ENCODE results near the gene GNPNAT1.
"Not testable (repeated sequence)": the region's sequence is repeated elsewhere in the genome, so short reads cannot be mapped to it uniquely, and the experiment has no call there.

The GNPNAT1 gene

DNA sequence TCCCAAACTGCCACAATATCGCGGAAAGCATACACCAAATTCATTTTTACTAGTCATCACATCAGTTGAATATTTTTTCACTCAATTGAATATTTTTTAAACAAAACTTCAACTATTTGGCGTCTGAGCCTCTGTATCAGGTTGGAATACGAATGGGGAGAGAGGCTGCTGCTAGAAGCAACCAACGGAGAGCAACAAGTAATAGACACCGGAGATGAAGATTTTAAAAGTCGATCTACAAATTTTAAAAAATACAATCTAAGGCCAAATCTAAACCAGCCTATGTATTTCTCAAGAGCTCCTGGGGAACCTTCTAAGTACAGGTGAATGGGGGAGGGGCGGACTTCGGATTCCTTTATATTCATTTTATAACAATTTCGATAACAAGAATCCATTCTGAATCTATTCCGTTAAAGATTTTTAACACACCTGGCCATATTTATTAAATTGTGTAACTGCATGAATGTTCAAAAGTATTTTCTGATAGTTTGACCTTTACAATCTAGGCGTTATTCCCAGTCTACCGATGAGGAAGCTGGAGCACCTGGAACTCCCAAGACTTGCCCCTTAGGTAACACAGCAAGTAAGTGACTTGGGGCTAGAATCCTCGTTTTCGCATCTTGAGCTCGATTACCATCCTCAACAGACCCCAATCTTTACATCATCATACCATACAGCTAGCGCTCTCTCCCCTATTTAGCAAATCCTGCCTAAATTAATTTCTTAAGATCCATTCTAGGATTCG, 1.2 kb downstream of the GNPNAT1 start:
- no peak for DNase-seq (ENCODE audit: low read depth)

DNA sequence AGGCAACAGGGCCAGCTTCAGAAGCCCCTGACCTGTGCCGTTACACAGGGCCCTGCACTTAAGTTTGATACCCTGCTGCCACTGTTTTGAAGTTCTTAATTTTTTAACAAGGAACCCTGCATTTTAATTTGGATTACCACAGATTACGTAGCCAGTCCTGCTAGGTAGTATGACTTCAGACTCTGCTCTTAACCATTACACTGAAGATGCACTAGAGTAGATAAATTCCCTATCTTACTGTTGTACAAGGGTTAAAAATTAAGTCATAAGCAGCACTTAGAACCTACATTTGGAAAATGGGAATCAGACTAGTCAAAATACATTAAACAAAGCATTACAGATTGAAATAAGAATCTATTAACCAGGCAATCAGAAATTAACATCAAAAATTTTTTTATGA, 2.3 kb downstream of the GNPNAT1 start:
- no peak for DNase-seq (ENCODE audit: low read depth)

DNA sequence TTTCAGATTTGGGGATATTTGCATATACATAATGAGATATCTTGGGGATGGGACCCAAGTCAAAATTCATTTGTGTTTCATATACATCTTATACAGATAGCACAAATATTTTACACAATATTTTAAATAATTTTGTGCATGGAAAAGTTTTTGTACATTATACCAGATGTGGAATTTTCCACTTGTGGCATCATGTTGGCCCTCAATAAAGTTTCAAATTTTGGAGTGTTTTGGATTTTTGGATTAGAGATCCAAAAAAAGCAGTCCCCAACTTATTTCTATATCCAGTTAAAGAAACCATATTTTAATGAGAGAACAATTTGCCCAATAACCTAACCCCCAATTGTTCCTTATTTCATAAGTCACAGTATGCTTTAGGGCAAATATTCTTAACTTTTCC, 4.5 kb downstream of the GNPNAT1 start:
- DNase-seq (ENCODE audit: low read depth) = no peak

DNA sequence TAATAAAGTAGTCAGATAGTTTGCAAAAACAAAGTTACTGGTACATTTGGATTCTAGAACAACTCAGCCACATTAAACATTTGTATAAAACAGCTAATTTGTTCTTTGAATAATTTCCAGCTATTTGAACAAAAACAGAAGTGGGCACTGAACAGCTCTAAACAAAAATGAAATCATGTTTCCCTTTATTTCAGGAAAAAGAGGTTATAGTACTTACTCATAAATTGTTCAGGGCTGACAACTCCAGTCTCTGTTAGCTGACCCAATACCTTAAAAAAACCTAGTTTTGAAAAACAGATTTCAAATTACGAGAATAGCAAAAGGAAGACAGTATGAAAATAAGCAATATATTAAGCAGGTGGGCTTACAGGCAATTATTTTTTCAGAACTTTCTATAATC, 8.2 kb downstream of the GNPNAT1 start:
- DNase-seq (ENCODE audit: low read depth) = no peak

DNA sequence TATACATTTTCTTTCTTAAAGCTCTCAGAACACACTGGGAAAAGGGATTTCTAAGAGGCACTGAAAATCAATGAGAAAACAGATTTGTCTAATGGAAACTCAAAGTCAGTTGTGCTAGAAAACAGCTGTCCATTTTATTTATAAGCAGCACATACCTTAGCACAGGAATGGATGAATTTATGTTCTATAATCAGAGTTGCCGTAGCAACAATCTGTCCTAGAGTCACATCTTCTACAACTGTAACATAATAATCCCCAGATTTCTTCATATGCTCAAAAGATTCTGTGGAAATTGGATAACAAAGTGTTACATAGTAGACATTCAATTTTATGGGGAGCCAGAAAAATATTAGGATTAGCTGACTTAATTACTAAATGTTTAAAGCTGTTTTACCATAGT, 9.8 kb downstream of the GNPNAT1 start:
- no peak for DNase-seq (ENCODE audit: low read depth)

DNA sequence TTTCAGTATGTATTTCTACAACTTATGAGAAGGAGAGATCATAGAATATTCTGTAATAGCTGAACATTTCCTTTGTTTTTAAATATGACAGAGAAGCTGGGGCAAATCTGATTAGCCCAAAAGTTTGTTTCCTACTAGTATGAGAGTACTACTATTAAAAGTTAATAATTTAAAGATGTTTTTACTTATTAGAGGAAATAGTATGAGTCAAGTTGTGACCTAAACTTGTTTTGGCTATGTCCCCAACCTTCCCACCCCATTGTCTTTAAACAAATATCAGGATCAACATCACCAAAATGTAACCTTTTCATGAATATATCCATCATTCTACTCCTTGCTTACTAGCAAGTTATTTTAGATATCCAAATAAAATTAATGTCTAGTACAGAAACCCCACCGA, 10.5 kb downstream of the GNPNAT1 start:
- no peak for DNase-seq (ENCODE audit: low read depth)

DNA sequence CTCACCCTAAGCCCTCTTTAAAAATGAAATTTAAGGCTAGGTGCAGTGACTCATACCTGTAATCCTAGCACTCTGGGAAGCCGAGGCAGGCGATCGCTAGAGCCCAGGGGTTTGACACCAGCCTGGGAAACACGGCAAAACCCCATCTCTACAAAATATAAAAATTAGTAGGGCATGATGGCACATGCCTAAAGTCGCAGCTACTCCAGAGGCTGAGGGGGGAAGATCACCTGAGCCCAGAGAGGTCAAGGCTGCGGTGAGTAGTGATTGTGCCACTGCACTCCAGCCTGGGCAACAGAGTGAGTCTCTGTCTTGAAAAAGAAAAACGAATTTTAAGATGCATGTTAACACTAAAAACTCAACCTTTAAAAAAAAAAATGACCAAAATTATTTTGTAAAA, 12.7 kb downstream of the GNPNAT1 start:
- DNase-seq (ENCODE audit: low read depth) = no peak

DNA sequence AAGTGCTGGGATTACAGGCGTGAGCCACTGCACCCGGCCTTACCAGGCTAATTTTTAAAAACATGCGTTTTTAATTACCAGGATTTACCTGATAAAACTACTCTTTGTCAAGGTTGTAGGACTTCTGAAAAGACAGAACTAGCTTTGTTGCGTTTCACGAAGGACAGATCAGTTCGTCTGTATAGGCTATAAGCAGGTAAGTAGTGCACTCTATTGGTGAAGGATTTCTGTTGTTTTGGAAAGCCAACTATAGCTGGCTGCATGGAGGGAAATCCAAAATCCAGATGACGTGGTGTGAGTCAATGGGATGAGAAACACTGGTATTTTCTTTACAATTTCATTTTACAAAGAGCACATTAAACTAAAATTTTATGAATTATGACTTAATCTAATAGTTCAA, 14.6 kb downstream of the GNPNAT1 start:
- DNase-seq (ENCODE audit: low read depth) = no peak

DNA sequence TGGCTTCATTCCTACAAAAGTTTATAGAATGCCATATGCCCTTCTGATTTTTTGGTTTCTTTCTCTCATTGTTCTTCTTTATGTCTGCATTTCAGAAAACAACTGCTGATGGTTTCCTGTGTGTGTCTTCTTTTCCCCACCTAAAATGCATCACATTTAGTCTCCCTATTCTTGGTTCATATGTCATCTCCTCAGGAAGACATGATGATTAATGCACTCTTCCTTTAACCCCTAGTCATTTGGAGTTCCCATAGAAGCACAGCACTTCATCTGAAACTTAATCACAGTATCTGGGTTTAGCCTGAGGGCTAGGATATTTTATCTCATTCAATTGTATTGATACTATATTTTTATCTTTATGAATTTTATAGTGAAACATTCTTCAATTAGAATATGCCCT, 21.5 kb downstream of the GNPNAT1 start:
- DNase-seq (ENCODE audit: low read depth) = no peak

DNA sequence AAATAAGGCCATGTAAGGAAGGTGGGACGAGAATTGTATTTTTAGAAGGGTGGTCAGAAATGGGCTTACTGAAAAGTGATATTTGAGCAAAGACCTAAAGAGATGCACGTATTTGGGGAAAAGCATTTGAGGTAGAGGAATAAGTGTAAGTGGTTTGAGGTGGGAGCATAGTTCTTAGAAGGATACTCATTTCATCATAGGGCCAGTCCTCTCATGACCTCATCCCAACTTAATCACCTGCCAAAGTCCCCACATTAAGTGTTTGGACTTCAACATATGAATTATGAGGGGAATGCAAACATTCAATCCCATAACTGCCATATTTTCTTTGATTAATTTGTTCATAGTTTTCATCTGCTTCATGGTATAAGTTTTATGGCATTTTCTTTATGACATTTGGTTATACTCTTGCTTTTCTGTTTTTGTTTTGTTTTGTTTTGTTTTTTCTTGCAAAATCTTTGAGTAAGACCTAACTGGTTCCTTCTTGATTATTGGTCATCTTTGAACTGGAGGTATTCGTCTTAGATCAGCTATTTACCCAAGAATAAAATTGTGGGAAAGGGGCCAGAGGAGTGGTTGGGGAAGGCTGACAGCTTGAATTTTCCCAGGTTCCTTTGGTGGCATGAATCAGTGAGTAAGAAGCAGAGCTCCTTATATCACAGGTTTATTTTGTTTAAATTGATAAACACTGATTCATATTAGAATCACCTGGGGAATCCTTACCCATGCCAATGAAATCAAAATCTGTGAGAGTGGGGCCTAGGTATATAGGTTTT, 24.2 kb downstream of the GNPNAT1 start:
- no peak for DNase-seq (ENCODE audit: low read depth)

DNA sequence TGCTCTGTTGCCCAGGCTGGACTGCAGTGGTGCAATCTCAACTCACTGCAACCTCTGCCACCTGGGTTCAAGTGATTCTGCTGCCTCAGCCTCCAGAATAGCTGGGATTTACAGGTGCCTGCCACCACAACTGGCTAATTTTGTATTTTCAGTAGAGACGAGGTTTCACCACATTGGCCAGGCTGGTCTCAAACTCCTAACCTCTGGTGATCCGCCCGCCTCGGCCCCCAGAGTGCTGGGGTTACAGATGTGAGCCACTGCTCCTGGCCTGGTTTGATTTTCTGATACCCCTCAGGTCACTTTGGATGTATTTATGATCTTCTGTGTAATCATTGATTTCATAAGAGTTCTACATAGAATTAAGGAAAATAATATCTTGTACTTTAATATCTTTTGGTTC, 28.5 kb downstream of the GNPNAT1 start:
- not testable (repeated sequence) for DNase-seq (ENCODE audit: low read depth)

DNA sequence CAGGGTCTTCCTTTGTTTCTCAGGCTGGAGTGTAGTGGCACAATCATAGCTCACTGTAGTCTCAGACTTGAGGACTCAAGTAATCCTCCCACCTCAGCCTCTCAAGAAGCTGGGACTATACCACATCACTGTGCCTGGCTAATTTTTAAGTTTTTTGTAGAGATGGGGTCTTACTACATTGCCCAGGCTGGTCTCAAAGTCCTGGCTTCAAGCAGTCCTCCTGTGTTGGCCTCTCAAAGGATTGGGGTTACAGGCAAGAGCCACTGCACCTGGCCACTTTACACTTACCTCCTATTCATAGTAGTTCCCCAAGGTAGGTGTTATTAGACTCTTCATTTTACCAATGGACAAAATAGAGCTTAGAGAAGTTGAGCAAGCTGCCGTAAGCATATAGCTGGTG, 32.3 kb downstream of the GNPNAT1 start:
- DNase-seq (ENCODE audit: low read depth) = no peak

DNA sequence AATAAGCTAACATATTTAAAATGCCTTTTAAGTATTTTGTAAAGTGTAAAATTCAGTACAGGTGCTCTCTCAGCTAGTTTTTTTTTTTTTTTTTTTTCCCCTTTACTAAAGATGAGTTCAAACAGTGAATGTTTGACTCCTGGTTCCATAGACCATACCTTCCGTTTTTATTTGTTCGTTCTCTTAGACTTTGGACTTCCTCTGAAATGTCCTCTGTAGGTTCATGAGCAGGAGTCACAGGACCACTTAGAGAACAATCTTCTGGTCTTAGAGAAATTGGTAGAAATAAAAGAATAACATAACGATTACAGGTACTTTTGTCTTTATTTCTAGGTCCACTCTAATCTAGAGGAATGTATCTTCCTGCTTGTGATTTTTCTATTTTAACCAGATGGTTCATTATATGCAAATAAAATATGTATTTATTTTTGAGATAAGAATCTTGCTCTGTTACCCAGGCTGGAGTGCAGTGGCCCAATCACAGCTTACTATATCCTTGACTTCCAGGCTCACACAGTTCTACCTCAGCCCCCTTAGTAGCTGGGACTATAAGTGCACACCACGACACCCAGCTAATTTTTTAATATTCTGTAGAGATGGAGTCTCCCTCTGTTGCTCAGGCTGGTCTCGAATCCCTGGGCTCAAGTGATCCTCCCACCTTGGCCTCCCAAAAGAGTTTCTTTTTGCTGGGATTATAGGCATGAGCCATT, 35.6 kb downstream of the GNPNAT1 start:
- no peak for DNase-seq (ENCODE audit: low read depth)

DNA sequence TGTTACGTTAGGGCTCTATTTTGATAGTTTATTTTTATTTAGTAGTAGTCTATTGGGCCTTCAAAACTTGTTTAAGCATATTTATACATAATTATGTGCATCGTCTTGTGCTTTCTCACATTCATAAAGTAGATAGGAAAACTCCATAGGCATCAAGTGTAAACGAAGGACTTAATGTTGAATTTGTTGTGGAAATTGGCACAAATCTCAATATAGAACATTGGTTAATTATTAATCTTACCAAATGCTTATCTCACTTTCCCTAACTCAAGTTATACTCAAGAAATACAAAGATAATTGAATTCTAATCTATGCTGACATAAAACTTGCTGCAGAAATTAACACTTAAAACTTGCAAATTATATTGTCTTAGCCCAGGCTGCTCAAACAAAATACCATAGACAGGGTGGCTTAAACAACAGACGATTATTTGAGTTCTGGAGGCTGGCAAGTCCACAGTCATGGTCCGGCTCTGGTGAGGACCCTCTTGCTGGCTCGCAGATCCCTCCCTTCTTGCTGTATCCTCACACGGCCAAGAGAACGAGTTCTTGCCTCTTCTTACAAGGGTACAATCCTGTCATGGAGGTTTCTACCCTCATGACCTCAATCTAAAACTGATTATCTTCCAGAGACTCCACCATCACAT, 42.6 kb downstream of the GNPNAT1 start:
- DNase-seq (ENCODE audit: low read depth) = no peak

DNA sequence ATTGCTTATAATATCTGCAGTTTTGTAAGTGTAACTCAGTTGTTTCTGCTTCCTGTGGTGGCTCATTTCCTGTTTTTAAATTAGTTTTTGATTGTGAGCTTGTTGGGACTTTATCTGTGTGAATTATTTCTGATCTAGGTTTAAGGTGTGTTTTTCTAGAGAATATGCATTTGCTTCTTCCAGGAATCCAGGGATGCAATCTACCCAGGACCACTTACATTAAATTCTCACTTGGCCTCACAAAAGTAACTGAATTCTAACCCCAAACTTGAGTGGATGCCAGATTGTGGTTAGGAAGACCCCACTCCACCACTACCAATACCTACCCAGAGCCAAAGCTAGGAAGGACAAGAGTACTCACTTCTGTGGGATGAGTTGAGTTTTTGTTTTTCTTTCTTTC, 49.5 kb downstream of the GNPNAT1 start:
- no peak for DNase-seq (ENCODE audit: low read depth)

DNA sequence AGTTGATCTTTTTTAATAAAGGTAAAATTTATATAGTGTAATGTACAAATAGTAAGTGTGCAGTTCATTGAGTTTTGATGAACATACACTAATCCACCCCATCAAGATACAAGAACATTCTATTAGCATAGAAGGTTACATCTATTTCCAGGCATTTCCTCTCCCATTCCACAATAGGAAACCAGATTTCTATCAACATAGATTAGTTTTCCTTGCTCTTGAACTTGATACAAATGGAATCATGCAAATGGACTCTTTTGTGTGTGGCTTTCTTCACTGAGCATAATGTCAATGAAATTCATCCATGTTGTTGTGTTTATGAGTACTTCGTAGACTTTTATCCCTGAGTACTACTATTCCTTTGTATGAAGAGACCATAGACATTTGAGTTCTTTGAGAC, 50.7 kb downstream of the GNPNAT1 start:
- DNase-seq (ENCODE audit: low read depth) = no peak

DNA sequence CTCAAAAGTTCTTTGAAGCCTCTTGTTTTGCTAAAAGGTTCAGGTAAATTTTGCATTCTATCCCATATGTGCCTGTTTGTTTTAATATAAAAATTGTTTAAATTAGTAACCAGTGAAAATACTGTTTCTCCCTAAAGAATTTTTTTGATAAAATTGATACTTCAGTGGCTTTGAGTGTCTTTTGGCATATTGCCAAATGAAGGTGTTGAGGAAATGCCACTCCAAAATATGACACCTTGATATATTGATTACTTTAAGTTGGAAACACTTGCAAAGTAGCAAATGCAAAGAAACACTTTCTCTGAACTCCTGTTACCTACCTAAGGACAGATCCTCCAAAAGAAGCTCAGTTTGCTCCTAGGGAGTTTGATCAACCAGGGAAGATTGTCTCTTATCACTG, 53.0 kb downstream of the GNPNAT1 start:
- no peak for DNase-seq (ENCODE audit: low read depth)

DNA sequence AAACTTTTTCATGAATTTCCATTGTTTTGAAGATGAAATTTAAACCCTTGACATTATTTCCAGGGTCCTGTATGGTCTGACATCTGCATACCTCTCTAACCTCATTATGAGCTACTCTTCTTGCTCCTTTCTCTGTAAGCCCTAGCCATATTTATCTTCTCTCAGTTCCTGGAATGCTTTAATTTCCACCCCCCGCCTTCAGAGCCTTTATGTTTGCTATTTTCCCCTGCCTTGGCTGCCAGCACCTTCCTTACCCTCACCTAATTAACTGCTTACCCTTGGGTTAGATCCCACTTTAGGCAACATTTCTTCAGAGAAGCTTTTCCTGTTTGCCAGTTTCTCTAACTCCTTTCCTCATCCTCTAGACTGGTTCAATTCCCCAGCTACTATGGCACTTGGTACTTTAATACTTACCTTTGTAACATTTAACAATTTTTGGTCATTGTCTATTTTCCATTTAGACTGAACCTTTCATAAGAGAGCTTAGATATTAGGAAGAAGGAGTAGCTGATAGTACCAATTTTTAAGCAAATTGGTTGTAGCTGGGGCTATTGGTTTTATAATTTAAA, 55.4 kb downstream of the GNPNAT1 start:
- no peak for DNase-seq (ENCODE audit: low read depth)

DNA sequence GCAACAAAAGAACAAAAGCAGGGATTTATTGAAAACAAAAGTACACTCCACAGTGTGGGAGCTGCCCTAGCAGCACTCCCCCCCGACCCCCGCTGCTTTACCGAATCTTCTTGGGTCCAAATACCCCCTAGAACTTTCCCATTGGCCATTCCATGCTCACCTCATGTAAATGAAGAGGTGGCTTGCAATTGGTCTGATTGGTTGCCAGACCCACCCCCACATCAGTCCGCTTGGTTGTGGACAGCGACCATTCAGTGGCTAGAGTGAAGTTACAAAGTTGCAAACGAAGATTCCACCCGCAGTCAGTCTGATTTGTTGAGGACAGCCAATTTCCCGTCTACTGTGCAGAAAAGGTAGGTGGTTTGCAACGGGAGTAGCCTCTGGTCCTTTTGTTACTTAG, 57.6 kb downstream of the GNPNAT1 start:
- no peak for DNase-seq (ENCODE audit: low read depth)

DNA sequence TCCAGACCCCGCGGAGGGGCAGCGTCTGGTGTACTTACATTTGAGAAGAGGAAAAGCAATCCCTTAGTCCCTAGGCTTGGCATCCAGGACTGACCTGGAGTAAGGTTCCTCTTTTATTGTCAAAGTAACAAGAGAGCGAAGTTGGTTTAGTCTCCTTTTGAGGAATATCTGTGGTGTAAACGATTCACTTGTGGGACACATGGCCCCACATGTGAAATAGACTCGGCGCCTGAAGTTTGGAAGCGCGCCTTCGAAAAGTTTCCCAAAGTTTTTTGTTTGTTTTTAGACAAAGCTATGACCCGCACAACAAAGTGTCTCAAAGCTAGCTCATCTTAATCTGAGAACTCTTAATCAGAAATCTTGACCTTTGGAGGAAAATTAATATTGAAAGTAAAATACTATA, 60.7 kb downstream of the GNPNAT1 start:
- no peak for DNase-seq (ENCODE audit: low read depth)

DNA sequence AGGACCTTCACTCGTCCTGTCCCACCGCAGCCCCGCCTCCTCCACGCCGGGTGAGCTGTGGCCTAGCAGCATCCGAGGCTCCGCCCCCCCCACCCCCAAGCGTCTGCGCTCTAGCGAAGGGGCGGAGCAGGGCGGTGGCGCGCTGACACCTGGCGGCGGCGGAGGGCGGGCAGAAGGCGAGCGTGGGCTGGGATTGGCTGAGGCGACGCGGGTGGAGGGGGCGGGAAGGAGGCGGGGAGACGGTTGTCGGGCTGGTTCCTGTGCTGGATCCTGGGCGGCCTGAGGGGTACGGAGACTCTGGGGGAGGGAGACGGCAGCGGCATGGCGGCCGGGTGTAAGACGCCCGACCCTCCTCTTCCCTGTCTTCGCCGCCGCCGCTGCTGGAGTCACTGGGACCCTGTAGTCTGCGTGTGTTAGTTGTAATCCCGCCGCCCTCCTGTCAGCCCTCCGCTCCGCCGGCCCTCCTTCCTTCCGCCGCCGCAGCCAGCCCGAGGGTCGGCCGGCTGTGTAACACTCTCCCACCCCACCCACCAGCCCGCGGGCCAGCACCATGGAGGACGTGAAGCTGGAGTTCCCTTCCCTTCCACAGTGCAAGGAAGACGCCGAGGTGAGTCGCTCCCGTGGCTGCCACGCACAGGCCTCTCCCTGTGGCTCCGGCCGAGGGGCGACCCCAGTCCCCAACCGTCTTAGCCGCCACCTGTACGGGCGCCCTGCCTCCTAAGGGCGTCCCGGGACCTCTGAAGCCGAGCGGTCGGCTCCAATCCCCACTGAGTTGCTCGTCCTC, 61.3 kb downstream of the GNPNAT1 start, which contains the start of gene STYX:
Gene STYX (plus strand): TSS at position 242 of the 784 bp plus-strand sequence. CDS start 309 bp downstream, at position 551.
- peak; percentile 97 for DNase-seq (ENCODE audit: low read depth)

Data from activated gamma-delta T cell treated with anti-CD3 and anti-CD28 coated beads, Interleukin-2, amount 50 U/mL, for 16 hours (primary cell).